ENCODE data around the gene MAML3.

GRCh38 chr4:140109292-140109691 is 44.7 kb downstream of the MAML3 start:
- TF ChIP-seq CTCF (IDR thresholded peaks at IDR 0.05) (no peak), POLR2AphosphoS5 (IDR thresholded peaks at IDR 0.05) (no peak), POLR2A (IDR thresholded peaks at IDR 0.05) (no peak)
